Activated CD4-positive, alpha-beta T cell treated with anti-CD3 and anti-CD28 coated beads, Interleukin-2, Interleukin-6, amounts not matched to agents 100 ng/mL and 50 ng/mL, durations not matched to agents 16 hours and 8 hours (primary cell): ENCODE results near the gene MUC13.

ENCODE experiments used
- DNase-seq: peaks from one replicate; pipeline ENCODE4 v3.0.0-alpha.2; 2020

The MUC13 gene

DNA sequence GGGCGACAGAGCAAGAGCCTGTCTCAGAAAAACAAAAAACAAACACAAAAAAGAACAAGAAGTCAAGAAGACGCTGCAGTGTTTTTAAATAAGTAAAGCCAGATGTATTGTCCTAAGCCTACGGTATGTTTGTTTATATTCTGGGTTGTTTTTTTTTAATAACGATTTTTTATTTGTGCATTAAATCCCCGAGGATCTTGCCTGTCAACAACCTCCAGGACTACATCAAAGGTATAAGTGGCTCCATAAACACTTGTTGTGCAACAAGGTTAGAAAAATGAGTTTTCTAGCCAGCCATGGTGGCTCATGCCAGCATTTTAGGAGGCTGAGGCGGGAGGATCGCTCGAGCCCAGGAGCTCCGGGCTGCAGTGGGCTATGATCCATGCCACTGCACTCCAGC lies 73.5 kb downstream of the MUC13 start:
- DNase-seq: no peak

- no peak for DNase-seq
Observed at GRCh38 chr3:124860599-124860998, 74.0 kb downstream of the MUC13 start.

- DNase-seq: no peak
Observed at GRCh38 chr3:124859025-124859424, 75.5 kb downstream of the MUC13 start.

- DNase-seq: no peak
Observed at GRCh38 chr3:124858275-124858674, 76.3 kb downstream of the MUC13 start.

- no peak for DNase-seq
Observed at GRCh38 chr3:124856677-124857076, 77.9 kb downstream of the MUC13 start.
